ENCODE results near the gene DPM2. TPM values are rescaled to one million over a fixed set of nuclear protein-coding genes. Genes with fewer than 3 reads are reported as not detected.

Gene DPM2
- total RNA-seq, 1 donor from 2014 or later, result 36.8 TPM

DNA sequence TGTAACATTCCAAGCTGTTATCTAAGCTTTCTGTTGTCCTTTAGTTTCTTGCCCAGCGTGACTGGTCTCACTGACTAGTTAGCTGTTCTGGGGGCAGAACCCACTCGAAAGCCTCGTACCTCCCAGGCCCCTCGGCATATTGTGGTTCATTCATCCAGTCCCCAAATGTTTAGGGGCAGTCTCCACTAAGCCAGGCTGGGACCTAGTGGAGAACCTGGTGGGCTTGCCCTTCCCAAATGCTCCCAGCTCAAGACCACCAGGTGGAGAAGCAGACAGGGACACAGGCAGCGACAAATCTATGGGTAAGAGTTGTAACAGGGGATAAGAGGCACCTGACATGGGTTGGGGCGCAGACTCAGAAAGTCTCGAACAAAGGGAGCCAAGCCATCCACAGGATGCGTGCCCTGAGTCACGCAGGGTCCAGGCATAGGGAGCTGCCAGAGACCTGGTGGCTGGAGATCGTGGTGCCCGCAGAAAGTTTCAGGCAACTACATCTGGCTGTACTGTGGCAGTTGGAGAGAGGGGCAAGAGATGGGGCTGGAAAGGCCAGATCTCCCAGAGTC lies 44.0 kb upstream of the DPM2 start:
- TF ChIP-seq, protein P1, sequence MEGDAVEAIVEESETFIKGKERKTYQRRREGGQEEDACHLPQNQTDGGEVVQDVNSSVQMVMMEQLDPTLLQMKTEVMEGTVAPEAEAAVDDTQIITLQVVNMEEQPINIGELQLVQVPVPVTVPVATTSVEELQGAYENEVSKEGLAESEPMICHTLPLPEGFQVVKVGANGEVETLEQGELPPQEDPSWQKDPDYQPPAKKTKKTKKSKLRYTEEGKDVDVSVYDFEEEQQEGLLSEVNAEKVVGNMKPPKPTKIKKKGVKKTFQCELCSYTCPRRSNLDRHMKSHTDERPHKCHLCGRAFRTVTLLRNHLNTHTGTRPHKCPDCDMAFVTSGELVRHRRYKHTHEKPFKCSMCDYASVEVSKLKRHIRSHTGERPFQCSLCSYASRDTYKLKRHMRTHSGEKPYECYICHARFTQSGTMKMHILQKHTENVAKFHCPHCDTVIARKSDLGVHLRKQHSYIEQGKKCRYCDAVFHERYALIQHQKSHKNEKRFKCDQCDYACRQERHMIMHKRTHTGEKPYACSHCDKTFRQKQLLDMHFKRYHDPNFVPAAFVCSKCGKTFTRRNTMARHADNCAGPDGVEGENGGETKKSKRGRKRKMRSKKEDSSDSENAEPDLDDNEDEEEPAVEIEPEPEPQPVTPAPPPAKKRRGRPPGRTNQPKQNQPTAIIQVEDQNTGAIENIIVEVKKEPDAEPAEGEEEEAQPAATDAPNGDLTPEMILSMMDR (IDR thresholded peaks at IDR 0.05; ENCODE audit: unreplicated experiment), result no peak
- no peak for DNase-seq (ENCODE audit: low spot score in 2 of 2, unreplicated experiment in 2 of 2)
- peak overlapping the region; percentile 80 for H3K4me3 Mint-ChIP-seq
- no peaks in the 10 kb centered on the region for H3K27me3 Mint-ChIP-seq (ENCODE audit: low read depth)
- H3K36me3 Mint-ChIP-seq, result no peaks in the 10 kb centered on the region
- H3K4me1 Mint-ChIP-seq, result peaks cover 36% of the 10 kb centered on the region
- H3K27ac Mint-ChIP-seq, result peak overlapping the region; percentile 97
- no peaks in the 10 kb centered on the region for H3K9me3 Mint-ChIP-seq

- H3K9me3 Mint-ChIP-seq, result no peaks in the 10 kb centered on the region
- peaks cover 43% of the 10 kb centered on the region for H3K4me1 Mint-ChIP-seq
- H3K27me3 Mint-ChIP-seq (ENCODE audit: low read depth), result no peaks in the 10 kb centered on the region
These were observed 43.3 kb upstream of the DPM2 start, which contains the start of gene EEIG1 for GRCh38 chr9:127980706-127981558. Gene EEIG1 (minus strand): TSS chr9:127980989. CDS start chr9:127980137, 852 bp downstream.

DNA sequence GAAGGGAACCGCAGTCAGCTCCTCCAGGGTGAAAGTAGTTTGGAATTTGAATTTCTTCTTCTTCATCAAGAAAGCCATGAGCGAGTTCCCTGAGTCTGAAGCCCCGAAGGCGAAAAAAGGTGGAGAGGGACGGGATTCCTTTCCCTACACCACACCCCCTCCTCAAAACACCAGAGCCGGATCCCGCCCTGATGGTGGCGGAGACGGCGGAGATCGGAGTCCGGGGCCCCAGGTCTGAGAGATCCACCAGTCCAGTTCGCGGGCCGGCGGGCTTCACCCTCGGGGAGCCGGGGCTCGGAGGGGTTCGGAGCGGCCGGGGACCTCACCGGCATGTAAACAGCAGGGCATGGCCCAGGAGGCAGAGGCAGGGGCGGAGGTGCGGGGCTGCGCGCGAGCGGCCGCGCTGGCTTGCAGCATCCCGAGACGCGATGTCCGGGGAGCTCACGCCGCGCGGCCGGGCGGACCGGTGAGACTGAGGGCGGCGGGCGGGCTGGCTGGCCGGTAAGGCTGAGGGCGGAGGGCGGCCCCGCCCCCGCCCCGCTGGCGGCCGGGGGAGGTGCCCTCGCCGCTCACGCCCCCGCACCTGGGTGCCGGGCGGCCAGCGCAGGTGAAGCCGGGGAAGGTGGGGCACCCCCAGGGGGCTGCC lies 42.5 kb upstream of the DPM2 start:
- peak overlapping the region; percentile 97 for H3K27ac Mint-ChIP-seq
- TF ChIP-seq, protein P1 (IDR thresholded peaks at IDR 0.05; ENCODE audit: unreplicated experiment), result no peak
- DNase-seq (ENCODE audit: low spot score in 2 of 2, unreplicated experiment in 2 of 2), result peak in 1 of 2 experiments; percentile 73
- peak overlapping the region; percentile 97 for H3K4me3 Mint-ChIP-seq
- peaks cover 49% of the 10 kb centered on the region for H3K4me1 Mint-ChIP-seq
- H3K9me3 Mint-ChIP-seq, result no peaks in the 10 kb centered on the region
- no peaks in the 10 kb centered on the region for H3K27me3 Mint-ChIP-seq (ENCODE audit: low read depth)
- H3K36me3 Mint-ChIP-seq, result no peaks in the 10 kb centered on the region

More at GRCh38 chr9:127980706-127981558, 43.3 kb upstream of the DPM2 start, which contains the start of gene EEIG1:
- peak; percentile 98 to 99 for DNase-seq (ENCODE audit: low spot score in 2 of 2, unreplicated experiment in 2 of 2)
- Mint-ChIP-seq H3K4me3 (peak within 1 kb of the TSS; percentile 97), H3K27ac (peak within 1 kb of the TSS; percentile 97), H3K36me3 (no peaks in the 10 kb centered on the region)
- TF ChIP-seq, protein P1 (IDR thresholded peaks at IDR 0.05; ENCODE audit: unreplicated experiment), result no peak

DNA sequence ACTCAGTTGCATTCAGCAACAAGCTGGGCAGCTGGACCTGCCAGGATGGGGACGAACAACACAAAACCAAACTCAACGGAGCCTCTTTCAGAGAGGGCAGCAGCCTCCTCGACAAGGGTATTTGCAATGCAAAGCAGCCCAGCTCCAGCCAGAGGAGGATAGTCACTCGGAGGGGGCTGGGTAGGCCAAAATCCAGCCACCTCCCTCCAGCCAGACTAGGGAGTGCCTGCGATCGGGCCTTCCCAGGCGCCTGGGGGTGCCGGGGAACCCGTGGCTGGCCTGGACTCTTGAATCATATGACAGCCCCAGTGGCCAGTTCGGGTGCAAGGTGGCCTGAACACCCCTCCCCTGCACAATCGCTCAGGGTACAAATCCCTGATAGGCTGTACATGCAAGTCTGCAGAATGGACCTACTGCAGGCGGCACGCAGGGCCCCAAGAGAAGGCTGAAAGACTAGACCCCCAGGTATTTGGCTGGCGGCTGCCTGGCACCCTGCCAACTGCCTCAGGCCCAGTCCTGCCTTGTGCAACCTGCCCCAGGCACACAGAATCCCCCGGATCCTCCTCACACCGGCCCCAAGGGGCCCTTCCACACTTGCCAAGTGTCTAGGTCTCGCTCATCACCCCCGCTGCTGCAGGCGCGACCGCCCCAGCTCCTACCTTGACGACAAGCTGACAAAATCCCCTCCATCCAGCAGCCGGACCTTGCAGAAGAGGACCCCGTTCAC lies 41.8 kb upstream of the DPM2 start:
- no peaks in the 10 kb centered on the region for H3K36me3 Mint-ChIP-seq
- no peaks in the 10 kb centered on the region for H3K27me3 Mint-ChIP-seq (ENCODE audit: low read depth)
- TF ChIP-seq, protein P1 (IDR thresholded peaks at IDR 0.05; ENCODE audit: unreplicated experiment), result no peak
- H3K4me3 Mint-ChIP-seq, result peak overlapping the region; percentile 97
- peaks cover 53% of the 10 kb centered on the region for H3K4me1 Mint-ChIP-seq
- H3K9me3 Mint-ChIP-seq, result no peaks in the 10 kb centered on the region
- DNase-seq (ENCODE audit: low spot score in 2 of 2, unreplicated experiment in 2 of 2), result peak in 1 of 2 experiments; percentile 73
- peak overlapping the region; percentile 97 for H3K27ac Mint-ChIP-seq

- Mint-ChIP-seq H3K27ac (peak overlapping the region; percentile 97), H3K36me3 (no peaks in the 10 kb centered on the region), H3K4me1 (peaks cover 57% of the 10 kb centered on the region), H3K4me3 (peak overlapping the region; percentile 97), H3K27me3 (ENCODE audit: low read depth) (no peaks in the 10 kb centered on the region), H3K9me3 (no peaks in the 10 kb centered on the region)
- TF ChIP-seq, protein P1 (IDR thresholded peaks at IDR 0.05; ENCODE audit: unreplicated experiment), result no peak
- DNase-seq (ENCODE audit: low spot score in 2 of 2, unreplicated experiment in 2 of 2), result no peak
These were observed 41.3 kb upstream of the DPM2 start for GRCh38 chr9:127979015-127979332.
